T follicular helper cell (primary cell): ENCODE measurements around the gene DLK2.
"Not testable (repeated sequence)": the region's sequence is repeated elsewhere in the genome, so short reads cannot be mapped to it uniquely, and the experiment has no call there.

Source experiments
- DNase-seq: peaks from one replicate; pipeline ENCODE4 v3.0.0-alpha.2; 2020; ENCODE audit warnings: low read depth

Gene DLK2

GRCh38 chr6:43426928-43427405, 28.4 kb downstream of the DLK2 start:
- DNase-seq, result no peak

- DNase-seq, result not testable (repeated sequence)
Observed at GRCh38 chr6:43425083-43425482, 30.3 kb downstream of the DLK2 start.

- no peak for DNase-seq
Observed at GRCh38 chr6:43421831-43422230, 33.5 kb downstream of the DLK2 start.

- DNase-seq, result no peak
Observed at GRCh38 chr6:43420012-43420709, 35.2 kb downstream of the DLK2 start.

GRCh38 chr6:43416935-43417334, 38.4 kb downstream of the DLK2 start:
- DNase-seq, result no peak

GRCh38 chr6:43415275-43415674, 40.1 kb downstream of the DLK2 start:
- DNase-seq, result not testable (repeated sequence)

GRCh38 chr6:43413002-43413401, 42.3 kb downstream of the DLK2 start:
- no peak for DNase-seq

GRCh38 chr6:43412541-43412940, 42.8 kb downstream of the DLK2 start:
- no peak for DNase-seq

GRCh38 chr6:43410776-43411175, 44.6 kb downstream of the DLK2 start:
- DNase-seq, result not testable (repeated sequence)

- no peak for DNase-seq
Observed at GRCh38 chr6:43408259-43408658, 47.1 kb downstream of the DLK2 start.

GRCh38 chr6:43407296-43407695, 48.1 kb downstream of the DLK2 start:
- DNase-seq, result no peak

- DNase-seq, result no peak
Observed at GRCh38 chr6:43405354-43405753, 50.0 kb downstream of the DLK2 start.

- DNase-seq, result no peak
Observed at GRCh38 chr6:43402820-43403219, 52.5 kb downstream of the DLK2 start.

GRCh38 chr6:43401730-43402129, 53.6 kb downstream of the DLK2 start:
- DNase-seq, result no peak
